HG03039 (cell line): ENCODE measurements around the gene COL27A1.

Experiments
- ATAC-seq: cut with Tn5 transposase; IDR thresholded peaks from one replicate; pipeline ENCODE4 v1.9.1; 2021; ENCODE audit warnings: mild to moderate bottlenecking, moderate library complexity; ENCODE audit not compliant: unreplicated experiment

The COL27A1 gene

DNA sequence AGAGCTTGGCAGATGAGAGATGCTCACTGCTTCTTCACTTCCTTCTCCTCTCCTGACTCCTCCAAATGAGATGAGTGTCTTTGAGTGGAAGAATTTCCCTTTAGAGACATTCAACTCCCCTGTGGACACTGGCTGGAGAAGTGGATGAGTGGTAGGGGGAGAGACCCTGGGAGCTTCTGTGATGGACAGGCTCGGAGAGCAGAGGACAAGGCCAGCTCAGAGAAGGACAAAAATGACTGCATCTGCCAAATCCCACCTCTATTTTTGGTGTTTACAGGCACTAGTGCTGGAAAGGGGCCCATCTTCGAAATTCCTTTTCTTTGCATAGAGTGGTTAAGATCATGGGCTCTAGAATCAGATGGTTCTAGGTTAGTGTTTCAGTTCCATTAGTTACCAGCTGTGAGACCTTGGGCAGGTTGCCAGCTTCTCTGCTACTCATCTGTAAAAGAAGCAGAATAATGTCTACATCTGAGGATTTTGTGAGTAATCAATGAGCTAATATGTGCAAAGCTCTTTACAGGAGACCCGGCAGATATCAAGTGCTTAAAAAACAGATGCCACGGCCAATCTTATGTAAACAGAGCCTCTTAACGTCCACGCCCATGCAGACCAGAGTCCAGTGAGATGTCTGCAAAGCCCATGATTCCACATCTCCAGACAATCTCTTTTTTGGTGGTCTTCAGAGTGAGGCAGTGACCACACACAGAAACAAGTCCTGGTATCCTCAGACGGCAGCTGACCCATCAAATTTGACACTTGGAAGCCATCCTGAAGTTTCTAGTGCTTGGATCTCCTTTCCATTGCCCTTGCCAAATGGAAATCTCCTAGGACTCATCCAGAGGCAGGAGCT lies 13.6 kb upstream of the COL27A1 start:
- ATAC-seq: no peak

DNA sequence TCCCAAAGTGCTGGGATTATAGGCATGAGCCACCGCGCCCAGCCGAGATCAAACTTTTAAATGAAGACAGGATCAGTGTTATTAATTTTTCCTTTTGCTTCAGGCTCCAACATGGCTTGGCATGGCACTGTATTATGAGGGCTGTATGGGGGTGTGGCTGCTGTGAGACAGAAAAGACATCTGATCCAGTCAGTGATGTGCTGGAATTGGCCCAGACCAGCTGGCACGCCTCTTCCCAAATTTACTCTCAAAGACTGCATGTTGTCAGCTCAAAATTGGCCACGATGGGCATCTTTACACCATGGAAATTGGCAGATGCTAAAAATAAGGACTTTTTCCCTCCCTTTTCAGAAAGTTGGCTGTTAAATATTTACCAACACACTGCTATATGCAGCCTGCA lies 12.1 kb upstream of the COL27A1 start:
- no peak for ATAC-seq

DNA sequence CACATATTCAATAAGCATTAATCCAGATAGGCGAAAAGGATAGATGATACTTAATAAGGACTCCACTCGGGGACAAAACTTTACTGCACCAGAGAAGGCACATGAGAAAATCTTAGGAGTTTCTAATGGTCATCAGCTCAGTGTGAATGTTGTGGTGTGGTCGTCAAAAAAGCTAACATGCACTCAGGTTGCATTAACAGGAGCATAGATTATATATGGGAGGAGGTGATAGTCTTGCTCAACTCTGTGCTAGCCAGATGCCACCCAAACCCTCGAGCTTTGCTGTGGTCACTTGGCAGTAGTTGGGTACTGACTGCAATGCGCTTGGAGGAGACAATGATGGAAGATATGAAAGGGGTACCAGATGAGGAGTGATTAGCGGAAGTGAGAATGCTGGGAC lies 8.6 kb upstream of the COL27A1 start:
- no peak for ATAC-seq

DNA sequence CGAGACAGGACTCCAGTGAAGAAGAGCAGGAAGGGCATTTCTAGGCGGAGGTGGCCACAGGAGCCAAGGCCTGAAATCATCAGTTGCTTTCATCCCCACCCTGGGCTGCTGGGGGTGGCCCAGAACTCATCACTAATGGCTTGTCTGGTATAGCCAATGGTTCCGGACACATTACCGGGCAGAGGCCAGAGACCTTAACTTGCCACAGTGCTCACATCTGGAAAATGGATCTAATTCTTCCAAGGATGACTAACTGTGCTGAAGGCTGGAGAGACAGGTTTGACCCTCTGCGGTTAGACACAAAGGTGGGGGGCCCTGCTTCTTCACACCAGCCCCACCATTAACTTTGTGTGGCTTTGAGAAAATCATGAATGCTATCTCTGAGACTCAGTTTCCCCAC lies 6.2 kb upstream of the COL27A1 start:
- ATAC-seq: no peak

DNA sequence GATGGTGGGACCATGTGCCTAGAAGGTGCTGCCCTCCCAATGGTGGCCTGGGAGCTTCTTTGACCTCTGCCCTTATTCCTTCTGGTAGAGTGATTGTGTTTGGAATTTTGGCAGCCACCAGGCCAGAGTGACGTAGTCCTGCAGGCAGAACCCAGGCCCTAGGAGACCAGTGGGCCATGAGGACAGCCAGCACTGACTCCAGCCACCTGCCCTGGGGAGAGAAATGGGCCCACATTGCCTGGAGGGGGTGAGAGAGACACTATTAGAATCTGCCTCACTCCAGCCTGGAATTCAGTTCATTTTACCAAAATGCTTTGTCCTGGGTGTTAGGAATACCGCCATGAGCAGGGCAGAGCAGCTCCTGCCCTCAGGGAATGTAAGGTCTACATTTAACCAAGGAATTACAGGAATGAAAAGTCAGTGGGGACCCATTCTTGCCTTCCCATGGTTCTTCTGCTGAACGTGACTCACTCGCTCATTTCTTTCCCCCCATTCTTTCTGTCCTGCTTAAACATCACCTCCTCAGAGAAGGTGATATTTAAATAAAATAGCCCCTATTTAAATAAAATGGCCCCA lies 5.5 kb upstream of the COL27A1 start:
- ATAC-seq: no peak

DNA sequence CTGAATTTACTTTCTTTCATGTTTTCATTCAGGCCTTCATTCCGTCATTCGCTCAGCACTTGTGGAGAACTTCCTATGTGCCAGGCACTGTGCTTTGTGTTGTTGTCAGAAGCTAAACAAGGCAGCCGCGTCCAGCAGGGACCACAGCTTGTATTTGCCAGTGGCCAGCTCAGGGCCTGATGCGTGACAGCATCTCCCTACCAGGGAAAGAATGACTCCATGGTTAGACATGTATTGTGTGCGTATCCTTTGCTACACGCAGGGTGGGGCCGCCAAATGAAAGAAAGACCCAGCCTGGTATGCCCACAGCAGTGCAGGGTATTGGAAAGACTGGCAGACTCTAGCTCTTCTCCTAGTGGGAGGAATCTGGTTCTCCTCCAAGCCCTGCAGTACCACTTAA lies 4.7 kb upstream of the COL27A1 start:
- ATAC-seq: no peak

DNA sequence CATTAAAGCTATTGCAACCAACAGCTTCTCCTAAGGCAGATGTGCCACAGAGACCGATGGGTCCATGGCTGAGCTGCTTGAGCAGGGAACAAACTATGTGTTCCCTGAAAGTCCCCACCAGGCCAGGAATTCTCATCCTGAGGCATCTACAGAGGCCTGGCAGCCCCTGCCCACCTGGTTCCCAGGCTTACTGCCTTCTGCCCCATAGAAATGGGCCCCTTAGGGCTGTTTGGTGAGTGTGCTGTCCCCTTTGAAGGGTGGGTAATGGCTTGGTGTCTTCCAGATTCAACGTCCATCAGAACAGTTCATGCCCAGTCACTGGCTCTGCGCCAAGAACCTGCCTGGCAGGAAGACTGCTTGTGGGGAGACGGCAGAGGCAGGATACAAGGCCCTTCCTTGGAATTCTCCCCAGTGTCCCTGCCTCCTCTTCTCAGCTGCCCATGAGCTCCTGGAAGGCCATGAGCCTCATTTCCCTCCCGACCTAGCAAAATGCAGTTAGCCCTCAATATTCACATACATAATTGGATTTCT lies 3.8 kb upstream of the COL27A1 start:
- no peak for ATAC-seq

DNA sequence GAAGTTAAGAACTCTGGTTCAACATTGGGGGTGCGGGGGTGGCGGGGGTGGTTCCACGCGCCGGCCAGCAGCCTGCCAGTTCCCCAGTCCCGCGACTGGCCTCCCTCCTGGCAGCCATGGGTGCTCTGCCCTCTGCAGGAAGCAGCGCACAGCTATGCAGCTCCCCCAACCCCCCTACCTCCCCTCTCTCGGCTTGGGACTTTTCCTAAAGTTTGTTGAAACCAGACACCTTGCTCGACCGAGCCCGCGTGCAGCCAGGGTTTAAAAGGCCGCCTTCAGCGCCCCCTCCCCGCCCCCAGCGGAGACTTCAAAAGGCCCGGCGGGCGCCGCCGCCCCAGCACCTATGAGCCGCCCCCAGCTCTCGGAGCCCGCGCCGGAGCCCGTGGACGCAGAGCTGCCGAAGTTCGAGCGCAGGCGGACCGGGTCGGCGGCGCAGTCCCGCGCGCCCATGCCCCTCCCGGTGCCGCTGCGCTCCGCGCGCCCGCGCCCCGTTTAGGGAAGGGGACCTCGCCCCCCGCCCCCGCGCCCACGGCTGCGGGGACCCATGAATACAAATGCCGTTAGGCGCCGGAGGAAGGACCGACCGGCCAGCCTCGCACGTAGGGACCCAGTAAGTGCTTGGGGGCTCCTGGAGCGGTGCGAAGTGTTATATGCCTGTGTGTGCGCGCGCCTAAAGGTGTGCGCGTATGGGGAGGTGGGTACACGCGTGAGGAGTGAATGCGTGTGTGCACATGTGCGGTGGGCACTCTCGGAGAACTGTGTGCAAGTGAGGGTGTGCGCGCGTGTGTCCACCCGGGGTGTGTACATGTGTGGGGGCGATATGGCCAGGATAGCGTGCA lies 1.4 kb upstream of the COL27A1 start:
- no peak for ATAC-seq

DNA sequence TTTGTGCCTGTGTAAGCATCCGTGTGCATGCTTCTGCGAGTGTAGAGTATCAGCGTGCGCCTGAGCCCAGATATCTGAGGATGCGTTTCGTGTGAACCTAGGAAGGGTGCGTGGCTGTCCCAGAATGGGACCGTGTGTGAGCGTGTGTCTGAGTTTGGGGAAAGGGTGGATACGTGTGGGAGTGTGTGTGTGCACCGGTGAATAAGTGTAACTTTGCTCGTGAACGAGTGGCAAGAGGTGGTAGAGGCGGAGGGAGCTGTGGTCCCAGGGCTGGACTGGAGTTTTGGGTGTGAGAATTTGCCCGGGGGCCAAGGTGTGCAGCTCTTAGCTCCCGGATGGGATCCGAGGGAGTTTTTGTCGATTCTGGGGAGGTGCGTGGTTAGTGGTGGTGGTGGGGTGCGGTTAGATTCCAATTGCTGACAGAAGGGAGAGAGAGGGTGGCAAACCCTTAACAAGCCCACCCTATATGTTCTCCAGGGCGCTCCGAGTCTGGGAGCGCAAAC lies 686 bp upstream of the COL27A1 start:
- no peak for ATAC-seq

DNA sequence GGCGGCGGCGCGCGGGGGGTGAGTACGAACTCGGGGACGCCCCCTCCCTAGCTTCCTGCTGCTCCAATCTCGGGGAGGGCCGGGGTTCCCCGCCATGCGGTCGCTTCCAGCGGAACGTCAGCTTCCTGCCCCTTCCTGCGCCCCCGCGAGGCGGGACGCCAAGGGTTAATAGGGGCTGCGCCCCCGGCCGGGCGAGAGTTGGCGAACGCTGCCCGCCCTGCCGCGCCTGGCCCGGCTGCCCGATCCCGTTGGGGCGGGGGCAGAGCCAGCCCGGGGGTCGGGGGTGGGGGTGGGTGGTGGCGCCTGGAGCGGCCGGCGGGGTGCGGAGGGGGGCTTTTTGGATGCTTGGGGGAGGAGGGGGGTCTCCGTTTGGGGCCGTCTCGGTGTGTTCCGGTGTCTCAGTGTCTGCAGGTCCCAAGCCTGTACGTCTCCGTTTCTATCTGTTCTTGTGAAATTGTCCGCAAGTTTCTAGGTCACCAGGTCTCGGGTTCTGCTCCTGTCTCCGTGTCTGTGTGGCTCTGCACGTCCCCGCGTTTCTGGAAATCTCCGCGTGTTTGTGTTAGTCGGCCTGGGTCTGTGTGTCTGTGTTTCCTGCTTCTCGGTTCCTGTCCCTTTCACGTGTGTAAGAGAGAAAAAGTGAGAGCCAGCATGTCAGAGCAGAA lies 789 bp downstream of the COL27A1 start:
- no peak for ATAC-seq

DNA sequence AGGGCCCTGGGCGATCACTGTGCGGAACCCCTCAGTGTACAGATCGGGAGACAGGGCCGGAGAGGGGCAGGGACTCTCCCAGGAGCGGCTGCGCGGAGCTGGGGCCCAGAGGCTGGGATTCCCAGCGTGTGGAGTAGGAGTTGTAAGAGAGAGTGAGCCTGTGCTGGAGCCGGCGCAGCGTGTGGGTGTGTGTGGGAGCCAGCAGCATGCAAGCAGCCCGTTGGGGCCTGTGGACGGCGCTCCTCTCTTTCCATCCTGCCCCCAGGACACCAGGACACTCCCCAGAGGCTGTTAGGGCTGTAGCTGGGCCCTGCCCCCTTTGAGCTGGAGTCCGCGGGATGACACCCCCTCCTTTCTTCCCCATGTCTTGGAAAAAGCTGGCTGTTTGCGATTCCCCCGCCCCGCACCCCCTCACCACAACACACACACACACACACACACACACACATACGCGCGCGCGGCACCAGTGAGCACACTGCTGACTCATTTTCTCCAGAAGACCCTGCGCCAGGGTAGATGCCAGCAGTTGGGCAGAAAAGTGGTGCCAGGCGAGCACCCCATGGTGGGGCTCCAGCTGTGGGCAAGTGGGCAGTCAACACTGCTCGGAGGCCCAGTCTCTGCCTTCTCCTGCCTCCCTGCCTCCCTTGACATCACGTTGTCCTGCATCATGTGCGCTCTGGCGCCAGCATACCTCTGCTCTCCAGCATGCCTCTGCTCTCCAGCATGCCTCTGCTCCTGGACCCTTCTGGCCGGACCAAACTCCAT lies 1.5 kb downstream of the COL27A1 start:
- no peak for ATAC-seq

DNA sequence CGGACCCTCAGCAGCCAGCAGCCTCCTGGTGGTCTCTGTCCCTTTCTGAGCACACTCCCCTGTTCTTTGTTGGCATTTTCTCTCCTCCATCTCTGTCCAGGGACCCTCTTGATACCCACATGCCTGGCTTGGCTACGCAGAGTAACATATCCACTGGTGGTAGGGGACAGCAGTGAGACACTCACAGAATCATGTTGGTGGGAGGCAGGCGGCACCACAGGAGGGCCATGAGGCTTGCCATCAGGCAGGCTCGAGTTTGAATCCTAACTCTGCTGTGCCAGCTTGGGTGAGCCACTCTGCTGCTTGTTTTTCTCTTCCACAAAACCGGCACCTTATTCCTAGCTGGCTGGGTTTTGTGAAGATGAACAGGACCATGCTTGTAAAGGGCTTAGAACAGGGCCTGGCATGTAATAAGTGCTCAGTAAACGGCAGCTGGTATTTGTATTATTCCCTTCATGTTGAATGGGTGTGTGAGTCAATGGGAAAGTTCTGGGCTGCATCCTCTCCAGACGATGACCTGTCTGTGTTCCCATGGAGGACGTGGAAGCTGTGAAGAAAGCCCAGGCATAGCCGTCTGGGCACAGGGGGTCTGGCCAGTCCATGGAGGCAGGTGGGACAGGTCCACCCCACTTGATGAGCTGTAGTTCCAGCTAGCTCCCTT lies 2.3 kb downstream of the COL27A1 start:
- ATAC-seq: no peak

DNA sequence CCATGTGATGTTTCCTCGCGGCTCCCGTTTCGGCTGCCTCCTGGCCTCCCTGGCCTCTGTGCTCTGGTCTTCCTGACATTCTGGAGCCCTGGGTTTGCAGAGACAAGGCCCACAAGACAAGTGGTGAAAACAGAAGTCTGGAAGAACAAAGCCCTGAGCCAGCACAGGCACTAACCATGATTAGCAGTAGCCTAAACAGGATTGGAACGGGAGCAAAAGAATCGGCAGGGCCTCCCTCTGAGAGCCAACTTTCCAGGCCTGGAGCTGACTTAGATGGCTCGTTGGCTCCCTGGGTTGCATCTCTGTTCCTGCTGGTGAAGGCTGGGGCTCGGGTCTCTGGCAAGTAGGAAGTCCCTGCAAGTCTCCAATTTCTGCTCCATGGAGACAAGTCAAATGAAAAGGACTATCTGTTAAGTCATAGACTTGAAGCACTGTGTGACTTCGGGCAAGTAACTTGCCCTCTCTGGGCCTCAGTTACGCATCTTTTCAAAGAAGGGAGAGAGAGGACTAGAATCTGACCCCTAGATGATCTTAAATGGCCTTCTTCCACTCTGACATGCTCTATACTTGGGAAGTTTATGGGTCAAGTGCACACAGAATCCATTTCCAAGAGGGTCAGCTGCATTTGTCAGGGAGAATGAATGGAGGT lies 3.3 kb downstream of the COL27A1 start:
- no peak for ATAC-seq

DNA sequence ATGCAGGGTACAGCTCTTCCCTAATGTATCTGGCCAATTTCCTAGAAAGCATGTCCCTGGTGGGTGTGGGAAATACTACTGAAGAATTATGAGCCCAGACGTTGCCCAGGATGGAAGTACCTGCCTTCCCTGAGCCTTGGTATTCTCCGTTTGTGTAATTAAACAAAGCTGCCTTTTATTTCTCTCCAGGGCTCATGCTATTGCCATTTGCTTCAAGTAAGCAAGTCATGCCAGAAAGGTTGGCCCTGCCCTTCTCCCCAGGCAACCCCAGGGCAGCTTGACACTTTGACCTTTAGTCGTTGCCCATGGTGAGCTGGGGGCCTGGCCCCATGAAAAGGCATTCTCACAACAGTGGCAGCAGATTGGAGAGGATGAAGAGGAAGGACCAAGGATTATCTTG lies 4.4 kb downstream of the COL27A1 start:
- no peak for ATAC-seq

DNA sequence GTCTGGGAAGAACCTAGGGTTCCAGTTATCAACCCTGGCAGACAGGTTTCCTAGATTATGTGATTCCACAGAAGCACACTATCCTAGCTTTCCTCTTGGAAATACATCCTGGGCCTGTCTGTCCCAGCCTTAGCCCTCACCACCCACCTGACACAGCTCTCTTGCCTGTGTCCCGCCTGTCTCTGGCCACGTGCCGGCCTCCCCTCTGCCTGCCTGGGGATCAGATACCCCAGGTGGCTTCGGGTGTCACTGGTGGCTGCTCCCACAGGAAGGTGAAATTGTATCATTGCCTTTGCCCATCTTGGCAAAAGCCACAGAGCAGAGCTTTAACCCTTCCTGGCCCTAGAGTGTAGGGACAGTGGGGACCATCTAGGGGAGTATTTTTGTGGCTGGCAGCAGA lies 6.2 kb downstream of the COL27A1 start:
- no peak for ATAC-seq

DNA sequence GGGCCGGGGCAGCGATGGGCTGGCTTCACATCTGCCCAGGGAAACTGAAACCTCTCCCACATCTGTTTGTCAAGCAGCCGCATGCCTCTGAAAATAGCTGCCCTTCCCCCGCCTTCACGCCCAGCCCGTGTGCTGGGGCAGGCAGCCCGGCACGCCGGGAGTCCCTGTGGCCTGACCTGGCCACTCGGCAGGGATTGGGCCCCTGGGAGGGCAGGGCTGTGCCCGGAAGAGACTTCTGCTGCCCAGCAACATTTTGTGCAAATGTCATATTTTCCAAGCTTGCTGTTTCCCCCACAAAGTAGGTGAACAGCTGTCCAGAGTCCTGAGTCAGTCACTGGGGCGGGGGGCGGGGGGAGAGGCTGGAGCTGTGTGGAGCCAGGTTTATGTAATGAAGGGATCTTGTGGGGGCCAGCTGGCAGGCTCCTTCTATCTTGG lies 8.2 kb downstream of the COL27A1 start:
- ATAC-seq: no peak

DNA sequence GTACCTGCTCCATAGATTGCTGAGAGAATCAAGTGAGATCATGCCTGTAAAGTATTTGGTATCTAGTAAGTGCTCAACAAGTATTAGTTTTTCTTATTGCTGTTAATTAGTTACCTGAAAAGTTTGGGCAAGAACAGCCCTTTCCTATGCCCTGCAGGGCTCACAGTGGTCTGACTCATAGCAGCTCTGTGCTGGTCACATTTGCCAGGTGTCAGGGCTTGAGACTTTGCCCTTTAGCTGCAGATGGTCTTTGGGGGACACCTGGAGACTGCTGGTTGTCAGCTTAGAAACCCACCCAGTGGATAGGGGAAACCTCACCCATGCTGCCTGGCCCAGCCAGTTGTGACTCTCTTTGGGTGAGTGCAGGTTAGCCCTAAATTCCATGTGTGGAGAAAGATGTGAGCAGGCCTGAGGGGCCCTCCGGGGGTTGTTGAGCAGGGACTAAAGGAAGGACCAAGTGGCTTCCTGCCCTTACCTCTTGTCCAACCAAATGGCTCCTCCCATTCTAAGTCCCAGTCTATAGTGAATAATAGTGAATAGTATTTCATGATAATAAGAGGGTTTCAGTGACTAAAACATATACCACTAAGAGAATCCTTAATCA lies 9.0 kb downstream of the COL27A1 start:
- no peak for ATAC-seq

DNA sequence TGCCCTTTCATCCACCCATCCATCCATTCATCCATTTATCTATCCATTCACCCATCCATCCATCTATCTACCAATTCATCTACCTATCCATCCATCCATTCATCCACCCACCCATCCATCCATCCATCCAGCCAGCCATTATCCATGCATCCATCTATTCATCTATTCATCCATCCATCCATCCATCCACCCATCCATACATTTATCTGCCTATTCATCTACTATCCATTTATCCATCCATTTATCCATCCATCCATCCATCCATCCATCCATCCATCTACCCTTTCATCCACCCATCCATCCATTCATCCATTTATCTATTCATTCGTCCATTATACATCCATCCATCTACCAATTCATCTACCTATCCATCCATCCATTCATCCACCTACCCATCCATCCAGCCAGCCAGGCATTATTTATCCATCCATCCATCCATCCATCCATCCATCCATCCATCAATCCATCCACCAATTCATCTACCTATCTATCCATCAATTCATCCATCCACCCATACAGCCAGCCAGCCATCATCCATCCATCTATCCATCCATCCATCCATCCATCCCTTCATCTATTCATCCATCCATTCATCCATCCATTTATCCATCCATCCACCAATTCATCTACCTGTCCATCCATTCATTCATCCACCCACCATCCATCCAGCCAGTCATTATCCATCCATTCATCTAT lies 10.2 kb downstream of the COL27A1 start:
- no peak for ATAC-seq
